Brain microvascular endothelial cell (primary cell): ENCODE data around the gene GALNT14.

ENCODE experiments used
- DNase-seq: peaks from one replicate; pipeline ENCODE4 v3.0.0-alpha.2; 2020
- H3K27ac ChIP-seq: fragments of 250-450 bp; sonication (Bioruptor Pico); 2 replicates; pipeline ENCODE4 v1.5.1; 2020; ENCODE audit warnings: mild to moderate bottlenecking, moderate library complexity
- H3K27me3 ChIP-seq: fragments of 250-450 bp; sonication (Bioruptor Pico); replicated peaks from 2 replicates; pipeline ENCODE4 v1.5.1; 2020; ENCODE audit warnings: mild to moderate bottlenecking
- H3K36me3 ChIP-seq: fragments of 250-450 bp; sonication (Bioruptor Pico); replicated peaks from 2 replicates; pipeline ENCODE4 v1.5.1; 2020; ENCODE audit warnings: mild to moderate bottlenecking
- H3K4me3 ChIP-seq: 2 replicates; pipeline ENCODE4 v1.5.1; 2011; ENCODE audit warnings: low read depth, mild to moderate bottlenecking, control low read depth, low read length, moderate library complexity
- in situ Hi-C: cut with HindIII; loops from 2 replicates; pipeline ENCODE4 v1.10.0; 2017; ENCODE audit warnings: low sequenced_read_pairs, low pct_ligation_motif_present
- TF ChIP-seq, protein P1 (sequence below): IDR thresholded peaks from 2 replicates; pipeline ENCODE4 v1.5.1; 2011; ENCODE audit warnings: low read depth, mild to moderate bottlenecking, moderate library complexity, low read length, control low read depth, inconsistent platforms; ENCODE audit errors: missing control alignments

Gene GALNT14

DNA sequence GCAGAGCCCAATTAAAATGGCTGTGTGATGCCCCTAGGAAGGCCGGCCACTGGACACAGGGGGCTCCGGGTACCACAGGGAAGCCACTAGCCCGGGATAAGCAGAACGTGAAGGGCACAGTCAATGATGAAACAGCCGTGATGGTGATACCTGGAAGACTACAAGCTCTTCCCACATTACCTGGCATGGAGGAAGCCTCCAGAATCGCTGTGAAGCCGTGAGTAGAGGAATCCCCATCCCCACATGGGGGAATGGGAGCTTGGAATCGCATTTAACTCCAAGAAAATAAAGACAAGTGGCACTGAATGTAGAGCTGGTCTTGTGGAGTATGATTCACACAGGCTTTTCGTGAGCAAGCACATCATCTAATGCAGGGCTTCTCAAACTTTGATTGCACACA, 16.1 kb downstream of the GALNT14 start:
- Histone ChIP-seq H3K27ac (no peak overlapping the region), H3K4me3 (no peak overlapping the region), H3K27me3 (no peaks in the 10 kb centered on the region), H3K36me3 (no peaks in the 10 kb centered on the region)
- no peak for DNase-seq
- in situ Hi-C loops, result no loop called here
- TF ChIP-seq, protein P1, sequence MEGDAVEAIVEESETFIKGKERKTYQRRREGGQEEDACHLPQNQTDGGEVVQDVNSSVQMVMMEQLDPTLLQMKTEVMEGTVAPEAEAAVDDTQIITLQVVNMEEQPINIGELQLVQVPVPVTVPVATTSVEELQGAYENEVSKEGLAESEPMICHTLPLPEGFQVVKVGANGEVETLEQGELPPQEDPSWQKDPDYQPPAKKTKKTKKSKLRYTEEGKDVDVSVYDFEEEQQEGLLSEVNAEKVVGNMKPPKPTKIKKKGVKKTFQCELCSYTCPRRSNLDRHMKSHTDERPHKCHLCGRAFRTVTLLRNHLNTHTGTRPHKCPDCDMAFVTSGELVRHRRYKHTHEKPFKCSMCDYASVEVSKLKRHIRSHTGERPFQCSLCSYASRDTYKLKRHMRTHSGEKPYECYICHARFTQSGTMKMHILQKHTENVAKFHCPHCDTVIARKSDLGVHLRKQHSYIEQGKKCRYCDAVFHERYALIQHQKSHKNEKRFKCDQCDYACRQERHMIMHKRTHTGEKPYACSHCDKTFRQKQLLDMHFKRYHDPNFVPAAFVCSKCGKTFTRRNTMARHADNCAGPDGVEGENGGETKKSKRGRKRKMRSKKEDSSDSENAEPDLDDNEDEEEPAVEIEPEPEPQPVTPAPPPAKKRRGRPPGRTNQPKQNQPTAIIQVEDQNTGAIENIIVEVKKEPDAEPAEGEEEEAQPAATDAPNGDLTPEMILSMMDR, result no peak

DNA sequence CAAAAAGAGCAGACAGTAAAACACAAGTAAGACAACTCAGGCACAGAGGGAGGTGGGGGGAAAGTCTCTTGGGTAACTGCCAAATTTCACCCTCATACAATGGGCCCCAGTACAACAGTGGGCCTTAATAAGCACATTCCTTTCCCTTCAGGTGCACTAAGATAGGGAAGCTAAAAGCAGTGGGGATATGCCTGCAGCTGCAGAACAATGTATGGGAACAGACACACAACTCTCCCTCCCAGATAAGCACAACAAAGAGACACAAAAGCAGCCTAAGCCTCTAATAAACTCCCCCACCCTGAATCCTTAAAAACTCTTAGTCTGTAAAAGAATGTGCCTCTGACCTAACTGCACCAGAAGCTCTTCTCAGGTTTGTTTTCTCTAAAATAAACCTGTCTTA, 24.5 kb downstream of the GALNT14 start:
- H3K4me3 ChIP-seq, result no peak overlapping the region
- H3K27ac ChIP-seq, result no peak overlapping the region
- DNase-seq, result no peak
- H3K27me3 ChIP-seq, result no peaks in the 10 kb centered on the region
- no peaks in the 10 kb centered on the region for H3K36me3 ChIP-seq
- in situ Hi-C loops, result no loop called here
- TF ChIP-seq, protein P1, result no peak

DNA sequence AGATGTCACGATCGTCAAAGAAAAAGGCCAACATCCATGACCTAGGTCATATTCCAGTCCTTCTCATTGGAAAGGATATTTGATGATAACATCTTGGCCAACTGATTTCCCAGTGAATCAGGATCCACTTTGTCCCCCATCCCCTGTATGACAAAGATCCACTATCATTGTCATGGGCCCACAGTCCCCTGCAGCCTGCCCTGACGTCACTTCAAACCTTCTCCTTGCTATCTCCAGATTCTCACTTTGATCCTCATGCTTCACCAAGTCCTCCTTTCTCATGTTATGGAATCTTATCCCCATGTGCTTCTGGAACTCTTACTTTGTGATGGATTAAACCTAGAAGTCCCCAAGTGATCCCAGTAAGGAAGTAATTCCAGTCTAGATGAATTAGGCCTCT, 25.7 kb downstream of the GALNT14 start:
- no peak overlapping the region for H3K4me3 ChIP-seq
- H3K36me3 ChIP-seq, result no peaks in the 10 kb centered on the region
- in situ Hi-C loops, result no loop called here

DNA sequence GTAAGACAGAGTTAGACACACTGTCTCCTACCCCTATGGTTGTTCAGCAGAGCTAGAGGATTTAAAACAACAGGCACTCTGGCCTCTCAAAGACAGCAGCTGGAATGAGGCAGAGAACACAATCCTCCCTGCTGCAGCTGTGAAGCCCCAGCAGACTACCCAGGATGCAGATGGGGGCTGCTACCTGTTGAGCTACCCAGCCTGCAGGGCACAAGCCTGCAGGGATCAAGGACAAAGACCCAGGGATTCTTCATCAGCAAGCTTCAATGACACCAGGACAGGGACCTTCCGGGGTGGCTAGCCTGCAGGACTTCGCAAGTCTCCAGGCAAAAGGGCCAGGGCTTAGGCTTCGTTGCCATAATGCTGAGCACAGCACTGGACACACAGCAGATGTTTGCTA, 27.2 kb downstream of the GALNT14 start:
- no peak overlapping the region for H3K4me3 ChIP-seq
- TF ChIP-seq, protein P1, result no peak
- H3K27ac ChIP-seq, result no peak overlapping the region
- no peaks in the 10 kb centered on the region for H3K36me3 ChIP-seq
- no peak for DNase-seq
- no peaks in the 10 kb centered on the region for H3K27me3 ChIP-seq
- in situ Hi-C loops, result no loop called here

More for the DNA sequence above, 25.7 kb downstream of the GALNT14 start:
- TF ChIP-seq, protein P1, result no peak
- no peak for DNase-seq
- H3K27ac ChIP-seq, result no peak overlapping the region
- H3K27me3 ChIP-seq, result no peaks in the 10 kb centered on the region

DNA sequence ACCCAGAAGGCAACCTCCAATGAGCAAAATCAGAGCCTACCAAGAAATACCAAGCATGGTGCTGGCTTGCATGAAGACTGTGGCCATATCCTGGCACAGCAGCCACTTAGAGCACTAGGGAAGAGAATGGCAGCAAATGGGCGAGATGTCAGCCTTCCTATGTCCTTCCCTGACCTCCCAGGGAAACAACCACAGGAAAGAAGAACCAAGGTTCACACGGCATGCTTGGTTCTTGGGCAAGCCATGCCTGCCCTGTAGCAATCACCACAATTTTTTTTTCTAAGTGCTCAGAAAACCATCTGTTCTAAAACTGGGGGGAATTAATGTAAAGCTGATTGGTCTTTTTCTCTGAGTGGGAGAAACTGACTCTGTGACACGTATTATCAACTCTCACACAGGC, 27.8 kb downstream of the GALNT14 start:
- DNase-seq, result no peak
- H3K4me3 ChIP-seq, result no peak overlapping the region
- TF ChIP-seq, protein P1, result no peak
- in situ Hi-C loops, result no loop called here
- no peak overlapping the region for H3K27ac ChIP-seq
- no peaks in the 10 kb centered on the region for H3K36me3 ChIP-seq
- H3K27me3 ChIP-seq, result no peaks in the 10 kb centered on the region

DNA sequence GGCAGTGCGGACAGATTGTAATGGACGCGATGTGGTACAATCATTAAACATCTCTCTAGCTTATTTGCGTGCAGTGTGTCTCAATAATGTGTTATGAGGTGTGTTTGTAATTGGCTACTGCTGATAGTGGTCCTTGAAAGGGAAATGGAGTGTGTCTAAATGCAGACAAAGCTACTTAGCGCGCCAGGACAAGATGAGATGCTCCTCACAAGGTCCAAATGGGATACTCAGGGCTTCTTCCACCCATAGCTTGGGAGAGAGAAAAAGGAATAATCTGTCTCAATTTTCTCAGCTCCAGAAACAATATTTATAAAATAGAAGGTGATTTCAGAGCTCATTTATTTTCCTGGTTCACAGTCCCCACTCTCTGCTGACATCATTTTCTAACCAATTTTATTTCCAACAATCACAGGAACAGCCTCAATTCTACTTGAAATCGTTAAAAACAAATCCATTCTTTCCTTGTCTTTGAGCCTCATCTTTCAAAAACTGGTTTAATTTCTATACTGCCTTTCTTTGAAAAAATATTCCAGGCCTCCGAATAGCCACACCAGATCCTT, 28.5 kb downstream of the GALNT14 start:
- H3K36me3 ChIP-seq, result no peaks in the 10 kb centered on the region
- in situ Hi-C loops, result no loop called here

More for the DNA sequence above, 28.5 kb downstream of the GALNT14 start:
- no peaks in the 10 kb centered on the region for H3K27me3 ChIP-seq
- no peak for DNase-seq
- TF ChIP-seq, protein P1, result no peak
- H3K27ac ChIP-seq, result no peak overlapping the region
- no peak overlapping the region for H3K4me3 ChIP-seq
